GM23338 (cell line): ENCODE data around the gene MME.

Experiments used
- CREB1 ChIP-seq: fragments of 250-450 bp; sonication (Bioruptor Pico); IDR thresholded peaks from 2 replicates; pipeline ENCODE4 v1.5.0; 2020; ENCODE audit warnings: low read depth, mild to moderate bottlenecking, moderate library complexity
- CTCF ChIP-seq, 2 experiments: fragments of 200-600 bp in 1 of 2; sonication (generic) in 1 of 2; conservative IDR thresholded peaks; 2 replicates each; pipeline versions ENCODE4 v1.5.1 to v1.6.1; 2016 to 2017; ENCODE audit warnings: antibody characterized with exemption in 2 of 2, low read depth in 2 of 2, mild to moderate bottlenecking in 2 of 2, moderate library complexity in 1 of 2
- EZH2 ChIP-seq: fragments of 200-600 bp; sonication (generic); IDR thresholded peaks from one replicate; pipeline ENCODE4 v1.8.0; 2017; ENCODE audit warnings: antibody characterized with exemption, mild to moderate bottlenecking, low read depth; ENCODE audit not compliant: unreplicated experiment
- EZH2phosphoT487 ChIP-seq: fragments of 200-600 bp; sonication (generic); IDR thresholded peaks from one replicate; pipeline ENCODE4 v1.8.1; 2018; ENCODE audit warnings: antibody characterized with exemption; ENCODE audit not compliant: unreplicated experiment
- JUNB ChIP-seq: IDR thresholded peaks from one replicate; pipeline ENCODE4 v1.6.1; 2016; ENCODE audit warnings: antibody characterized with exemption; ENCODE audit not compliant: unreplicated experiment
- POLR2AphosphoS5 ChIP-seq: IDR thresholded peaks from 2 replicates; pipeline ENCODE4 v1.6.1; 2016; ENCODE audit warnings: antibody characterized with exemption, low read depth
- ZNF331 ChIP-seq: fragments of 250-450 bp; sonication (Bioruptor Pico); IDR thresholded peaks from 2 replicates; pipeline ENCODE4 v1.5.0; 2020; ENCODE audit warnings: low read depth, mild to moderate bottlenecking, moderate library complexity
- TF ChIP-seq, protein P1 (sequence below): IDR thresholded peaks from one replicate; pipeline ENCODE4 v1.6.1; 2018; ENCODE audit warnings: antibody characterized with exemption; ENCODE audit not compliant: unreplicated experiment
- TF ChIP-seq, protein P2 (sequence below): IDR thresholded peaks from 2 replicates; pipeline ENCODE4 v1.6.1; 2016; ENCODE audit warnings: antibody characterized with exemption

DNA sequence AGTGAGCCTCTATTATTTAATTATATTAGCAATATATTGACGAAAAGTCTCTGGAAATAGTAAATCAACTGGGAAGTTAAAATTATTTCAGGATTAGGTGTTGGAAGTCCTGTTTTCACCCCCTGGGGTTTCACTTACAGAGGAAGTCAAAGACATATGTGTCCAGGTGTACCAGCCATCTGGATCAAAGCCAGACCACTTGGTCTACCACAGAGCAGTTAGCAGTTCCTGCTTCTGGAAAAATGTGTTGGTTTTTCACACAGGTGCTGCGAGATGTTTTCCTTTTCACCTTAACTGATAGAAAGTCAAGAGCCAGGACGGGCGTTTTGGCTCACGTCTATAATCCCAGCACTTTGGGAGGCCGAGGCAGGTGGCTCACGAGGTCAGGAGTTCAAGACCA lies 13.1 kb downstream of the MME start:
- no peak for TF ChIP-seq CTCF (conservative IDR thresholded peaks at IDR 0.05; ENCODE audit: low read depth in 2 of 2)
- no peak for TF ChIP-seq EZH2phosphoT487
- TF ChIP-seq, protein P1, sequence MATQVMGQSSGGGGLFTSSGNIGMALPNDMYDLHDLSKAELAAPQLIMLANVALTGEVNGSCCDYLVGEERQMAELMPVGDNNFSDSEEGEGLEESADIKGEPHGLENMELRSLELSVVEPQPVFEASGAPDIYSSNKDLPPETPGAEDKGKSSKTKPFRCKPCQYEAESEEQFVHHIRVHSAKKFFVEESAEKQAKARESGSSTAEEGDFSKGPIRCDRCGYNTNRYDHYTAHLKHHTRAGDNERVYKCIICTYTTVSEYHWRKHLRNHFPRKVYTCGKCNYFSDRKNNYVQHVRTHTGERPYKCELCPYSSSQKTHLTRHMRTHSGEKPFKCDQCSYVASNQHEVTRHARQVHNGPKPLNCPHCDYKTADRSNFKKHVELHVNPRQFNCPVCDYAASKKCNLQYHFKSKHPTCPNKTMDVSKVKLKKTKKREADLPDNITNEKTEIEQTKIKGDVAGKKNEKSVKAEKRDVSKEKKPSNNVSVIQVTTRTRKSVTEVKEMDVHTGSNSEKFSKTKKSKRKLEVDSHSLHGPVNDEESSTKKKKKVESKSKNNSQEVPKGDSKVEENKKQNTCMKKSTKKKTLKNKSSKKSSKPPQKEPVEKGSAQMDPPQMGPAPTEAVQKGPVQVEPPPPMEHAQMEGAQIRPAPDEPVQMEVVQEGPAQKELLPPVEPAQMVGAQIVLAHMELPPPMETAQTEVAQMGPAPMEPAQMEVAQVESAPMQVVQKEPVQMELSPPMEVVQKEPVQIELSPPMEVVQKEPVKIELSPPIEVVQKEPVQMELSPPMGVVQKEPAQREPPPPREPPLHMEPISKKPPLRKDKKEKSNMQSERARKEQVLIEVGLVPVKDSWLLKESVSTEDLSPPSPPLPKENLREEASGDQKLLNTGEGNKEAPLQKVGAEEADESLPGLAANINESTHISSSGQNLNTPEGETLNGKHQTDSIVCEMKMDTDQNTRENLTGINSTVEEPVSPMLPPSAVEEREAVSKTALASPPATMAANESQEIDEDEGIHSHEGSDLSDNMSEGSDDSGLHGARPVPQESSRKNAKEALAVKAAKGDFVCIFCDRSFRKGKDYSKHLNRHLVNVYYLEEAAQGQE, result no peak
- no peak for TF ChIP-seq EZH2
- no peak for TF ChIP-seq POLR2AphosphoS5
- no peak for TF ChIP-seq JUNB
- TF ChIP-seq, protein P2, sequence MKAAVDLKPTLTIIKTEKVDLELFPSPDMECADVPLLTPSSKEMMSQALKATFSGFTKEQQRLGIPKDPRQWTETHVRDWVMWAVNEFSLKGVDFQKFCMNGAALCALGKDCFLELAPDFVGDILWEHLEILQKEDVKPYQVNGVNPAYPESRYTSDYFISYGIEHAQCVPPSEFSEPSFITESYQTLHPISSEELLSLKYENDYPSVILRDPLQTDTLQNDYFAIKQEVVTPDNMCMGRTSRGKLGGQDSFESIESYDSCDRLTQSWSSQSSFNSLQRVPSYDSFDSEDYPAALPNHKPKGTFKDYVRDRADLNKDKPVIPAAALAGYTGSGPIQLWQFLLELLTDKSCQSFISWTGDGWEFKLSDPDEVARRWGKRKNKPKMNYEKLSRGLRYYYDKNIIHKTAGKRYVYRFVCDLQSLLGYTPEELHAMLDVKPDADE, result no peak
- TF ChIP-seq CREB1 (CRISPR knock-in tag), result no peak
- no peak for TF ChIP-seq ZNF331
